ENCODE results near the gene TMEM245. TPM values are rescaled to one million over a fixed set of nuclear protein-coding genes. Genes with fewer than 3 reads are reported as not detected.

The TMEM245 gene
- polyA plus RNA-seq, 3 donors: 6.9 to 11.3 (median 9.7) TPM

DNA sequence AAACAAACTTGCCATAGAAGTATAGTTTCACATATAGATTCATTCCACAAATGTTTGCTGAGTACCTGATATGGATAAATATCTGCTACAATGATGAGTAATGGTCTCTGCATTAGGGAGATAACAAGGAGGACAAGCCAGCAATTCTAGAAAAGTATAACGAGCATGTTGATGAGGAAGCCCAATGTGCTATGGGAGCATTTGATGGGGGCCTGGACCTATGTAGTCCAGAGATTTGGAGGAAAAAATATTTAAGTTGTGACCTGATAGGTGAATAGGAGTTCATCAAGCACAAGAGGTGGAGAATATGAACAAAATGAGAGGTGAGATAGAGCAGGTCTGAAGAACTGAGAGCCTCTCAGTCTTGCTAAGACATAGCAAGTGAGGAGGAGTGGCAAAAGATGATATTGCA is 14.4 kb upstream of the TMEM245 start:
- intact Hi-C loops (cut with micrococcal nuclease): no loop called here
- WGBS (ENCODE audit: insufficient coverage): 100% methylated on average over 1 of the region's 1 CpG
- H3K27me3 ChIP-seq (ENCODE audit: control insufficient read depth in 2 of 2, insufficient read depth in 2 of 2, low read length in 2 of 2): no peaks in the 10 kb centered on the region
- H3K4me3 ChIP-seq (replicated peaks in 1 of 3; ENCODE audit: low read depth in 2 of 3, low read length in 3 of 3): no peak overlapping the region
- no peak overlapping the region for H3K4me2 ChIP-seq (replicated peaks; ENCODE audit: extremely low read depth, low read length, poor library complexity, severe bottlenecking)
- no peaks in the 10 kb centered on the region for H3K9me3 ChIP-seq (replicated peaks in 1 of 2; ENCODE audit: control insufficient read depth in 1 of 2, insufficient read depth in 1 of 2, low read length in 2 of 2)
- Mint-ChIP-seq H3K4me1 (no peaks in the 10 kb centered on the region), H3K27ac (peak overlapping the region in 1 of 7 donors; percentile 73), H3K4me3 (no peak overlapping the region), H3K9me3 (no peaks in the 10 kb centered on the region), H3K27me3 (ENCODE audit: low read depth in 3 of 3) (peaks cover 0 to 8% (median 5%) of the 10 kb centered on the region in 3 donors), H3K36me3 (no peaks in the 10 kb centered on the region)
- TF ChIP-seq, protein P1, sequence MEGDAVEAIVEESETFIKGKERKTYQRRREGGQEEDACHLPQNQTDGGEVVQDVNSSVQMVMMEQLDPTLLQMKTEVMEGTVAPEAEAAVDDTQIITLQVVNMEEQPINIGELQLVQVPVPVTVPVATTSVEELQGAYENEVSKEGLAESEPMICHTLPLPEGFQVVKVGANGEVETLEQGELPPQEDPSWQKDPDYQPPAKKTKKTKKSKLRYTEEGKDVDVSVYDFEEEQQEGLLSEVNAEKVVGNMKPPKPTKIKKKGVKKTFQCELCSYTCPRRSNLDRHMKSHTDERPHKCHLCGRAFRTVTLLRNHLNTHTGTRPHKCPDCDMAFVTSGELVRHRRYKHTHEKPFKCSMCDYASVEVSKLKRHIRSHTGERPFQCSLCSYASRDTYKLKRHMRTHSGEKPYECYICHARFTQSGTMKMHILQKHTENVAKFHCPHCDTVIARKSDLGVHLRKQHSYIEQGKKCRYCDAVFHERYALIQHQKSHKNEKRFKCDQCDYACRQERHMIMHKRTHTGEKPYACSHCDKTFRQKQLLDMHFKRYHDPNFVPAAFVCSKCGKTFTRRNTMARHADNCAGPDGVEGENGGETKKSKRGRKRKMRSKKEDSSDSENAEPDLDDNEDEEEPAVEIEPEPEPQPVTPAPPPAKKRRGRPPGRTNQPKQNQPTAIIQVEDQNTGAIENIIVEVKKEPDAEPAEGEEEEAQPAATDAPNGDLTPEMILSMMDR (IDR thresholded peaks at IDR 0.05): no peak
- no peak overlapping the region for H3K9ac ChIP-seq (ENCODE audit: insufficient read depth, low read length, poor library complexity, severe bottlenecking)
- H3K27ac ChIP-seq (ENCODE audit: low read depth in 1 of 2, low read length in 2 of 2): no peak overlapping the region
- no peak for DNase-seq
- no peaks in the 10 kb centered on the region for H3K79me2 ChIP-seq (ENCODE audit: insufficient read depth, low read length)
- no peaks in the 10 kb centered on the region for H3K4me1 ChIP-seq (ENCODE audit: control insufficient read depth in 1 of 2, insufficient read depth in 2 of 2, low read length in 2 of 2)
- no peaks in the 10 kb centered on the region for H4K20me1 ChIP-seq (ENCODE audit: insufficient read depth, low read length)
- H2AFZ ChIP-seq (ENCODE audit: insufficient read depth, low read depth, low read length, poor library complexity, severe bottlenecking): no peak overlapping the region
- no peaks in the 10 kb centered on the region for H3K36me3 ChIP-seq (replicated peaks in 1 of 2; ENCODE audit: control insufficient read depth in 1 of 2, insufficient read depth in 2 of 2, low read length in 2 of 2)

DNA sequence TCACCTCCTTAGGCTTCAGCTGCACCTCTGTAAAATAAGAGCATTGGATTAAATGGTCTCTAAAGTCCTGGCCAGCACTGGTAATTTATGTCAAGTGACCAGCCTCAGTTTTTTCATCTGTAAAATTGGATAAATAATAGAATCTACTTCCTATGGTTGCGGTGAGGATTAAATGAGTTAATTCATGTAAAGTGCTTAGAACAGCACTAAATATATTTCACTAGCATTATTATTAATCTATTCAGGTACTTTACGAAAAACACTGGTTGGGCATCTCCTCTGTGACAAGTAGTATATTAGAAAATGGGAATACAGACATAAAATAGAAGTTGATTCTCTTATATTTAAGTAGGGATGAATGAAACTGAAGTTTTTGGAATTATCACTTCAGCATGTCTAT is 13.8 kb upstream of the TMEM245 start:
- no peaks in the 10 kb centered on the region for H4K20me1 ChIP-seq (ENCODE audit: insufficient read depth, low read length)
- H3K27ac ChIP-seq (ENCODE audit: low read depth in 1 of 2, low read length in 2 of 2): no peak overlapping the region
- H3K9me3 ChIP-seq (replicated peaks in 1 of 2; ENCODE audit: control insufficient read depth in 1 of 2, insufficient read depth in 1 of 2, low read length in 2 of 2): no peaks in the 10 kb centered on the region
- intact Hi-C loops (cut with micrococcal nuclease): no loop called here
- no peak overlapping the region for H3K4me2 ChIP-seq (replicated peaks; ENCODE audit: extremely low read depth, low read length, poor library complexity, severe bottlenecking)
- no peak overlapping the region for H2AFZ ChIP-seq (ENCODE audit: insufficient read depth, low read depth, low read length, poor library complexity, severe bottlenecking)
- peaks cover 0 to 5% (median 5%) of the 10 kb centered on the region in 3 donors for H3K27me3 Mint-ChIP-seq (ENCODE audit: low read depth in 3 of 3)
- no peak overlapping the region for H3K4me3 Mint-ChIP-seq
- TF ChIP-seq, protein P1 (IDR thresholded peaks at IDR 0.05): no peak
- H3K4me1 ChIP-seq (ENCODE audit: control insufficient read depth in 1 of 2, insufficient read depth in 2 of 2, low read length in 2 of 2): no peaks in the 10 kb centered on the region
- H3K9me3 Mint-ChIP-seq: no peaks in the 10 kb centered on the region
- no peak for DNase-seq
- H3K9ac ChIP-seq (ENCODE audit: insufficient read depth, low read length, poor library complexity, severe bottlenecking): no peak overlapping the region
- no peaks in the 10 kb centered on the region for H3K36me3 Mint-ChIP-seq
- H3K27me3 ChIP-seq (ENCODE audit: control insufficient read depth in 2 of 2, insufficient read depth in 2 of 2, low read length in 2 of 2): no peaks in the 10 kb centered on the region
- no peaks in the 10 kb centered on the region for H3K36me3 ChIP-seq (replicated peaks in 1 of 2; ENCODE audit: control insufficient read depth in 1 of 2, insufficient read depth in 2 of 2, low read length in 2 of 2)
- H3K27ac Mint-ChIP-seq: no peak overlapping the region
- WGBS (ENCODE audit: insufficient coverage): no CpG with 5 or more reads among the region's 2 CpGs
- H3K4me3 ChIP-seq (replicated peaks in 1 of 3; ENCODE audit: low read depth in 2 of 3, low read length in 3 of 3): no peak overlapping the region
- H3K4me1 Mint-ChIP-seq: no peaks in the 10 kb centered on the region
- H3K79me2 ChIP-seq (ENCODE audit: insufficient read depth, low read length): no peaks in the 10 kb centered on the region

Data from CD14-positive monocyte (primary cell).